Measurements from ENCODE around the gene INTS7. TPM values are rescaled to one million over a fixed set of nuclear protein-coding genes. Genes with fewer than 3 reads are reported as not detected.

Gene INTS7
- total RNA-seq, 2 experiments from 2014 or later, result 2.9 to 3.2 TPM

GRCh38 chr1:211951856-211952255 lies 83.5 kb downstream of the INTS7 start:
- POLR2A ChIA-PET, result no interaction called here
- CTCF ChIA-PET, result no interaction called here
- no peak overlapping the region for H3K27ac ChIP-seq (ENCODE audit: low read depth in 1 of 2, low read length in 2 of 2)

GRCh38 chr1:211948377-211948776 lies 87.0 kb downstream of the INTS7 start:
- no peaks in the 10 kb centered on the region for H3K4me1 ChIP-seq (ENCODE audit: insufficient read depth, low read length)
- Mint-ChIP-seq H3K27ac (no peak overlapping the region), H3K9me3 (no peaks in the 10 kb centered on the region), H3K4me3 (no peak overlapping the region), H3K4me1 (ENCODE audit: low read depth) (peaks cover 4% of the 10 kb centered on the region), H3K27me3 (no peaks in the 10 kb centered on the region), H3K36me3 (ENCODE audit: low read depth) (peaks cover 25% of the 10 kb centered on the region)
- H3K27me3 ChIP-seq (ENCODE audit: control insufficient read depth in 1 of 2, insufficient read depth in 2 of 2, low read length in 2 of 2), result no peaks in the 10 kb centered on the region
- DNase-seq (no peak), ATAC-seq (ENCODE audit: poor library complexity) (no peak)
- ChIA-PET CTCF (no interaction called here), POLR2A (no interaction called here)
- intact Hi-C loops (cut with DNase I, micrococcal nuclease), result no loop called here
- H3K36me3 ChIP-seq (ENCODE audit: insufficient read depth, low read length), result peaks cover 8% of the 10 kb centered on the region
- no peak for TF ChIP-seq CTCF (IDR thresholded peaks at IDR 0.05)
- no peak overlapping the region for H3K4me3 ChIP-seq (ENCODE audit: low read length)
- H3K9me3 ChIP-seq (ENCODE audit: control insufficient read depth in 1 of 2, insufficient read depth in 1 of 2, low read length in 2 of 2), result no peaks in the 10 kb centered on the region
- H3K27ac ChIP-seq (ENCODE audit: low read depth in 1 of 2, low read length in 2 of 2), result no peak overlapping the region

More at GRCh38 chr1:211951856-211952255, 83.5 kb downstream of the INTS7 start:
- H3K9me3 Mint-ChIP-seq, result peaks cover 3% of the 10 kb centered on the region
- H3K36me3 ChIP-seq (ENCODE audit: insufficient read depth, low read length), result peaks cover 5% of the 10 kb centered on the region
- H3K36me3 Mint-ChIP-seq (ENCODE audit: low read depth), result peaks cover 25% of the 10 kb centered on the region
- H3K4me1 Mint-ChIP-seq (ENCODE audit: low read depth), result peaks cover 4% of the 10 kb centered on the region
- no peaks in the 10 kb centered on the region for H3K27me3 ChIP-seq (ENCODE audit: control insufficient read depth in 1 of 2, insufficient read depth in 2 of 2, low read length in 2 of 2)
- ATAC-seq (ENCODE audit: poor library complexity), result no peak
- H3K4me3 Mint-ChIP-seq, result no peak overlapping the region
- intact Hi-C loops (cut with DNase I, micrococcal nuclease), result no loop called here
- TF ChIP-seq CTCF (IDR thresholded peaks at IDR 0.05), result no peak
- no peak overlapping the region for H3K27ac Mint-ChIP-seq
- no peaks in the 10 kb centered on the region for H3K4me1 ChIP-seq (ENCODE audit: insufficient read depth, low read length)
- H3K4me3 ChIP-seq (ENCODE audit: low read length), result no peak overlapping the region
- H3K9me3 ChIP-seq (ENCODE audit: control insufficient read depth in 1 of 2, insufficient read depth in 1 of 2, low read length in 2 of 2), result no peaks in the 10 kb centered on the region
- H3K27me3 Mint-ChIP-seq, result no peaks in the 10 kb centered on the region
- DNase-seq, result no peak

- ChIA-PET CTCF (no interaction called here), POLR2A (no interaction called here)
- no peaks in the 10 kb centered on the region for H3K9me3 Mint-ChIP-seq
- H3K27ac Mint-ChIP-seq, result no peak overlapping the region
- DNase-seq (no peak), ATAC-seq (ENCODE audit: poor library complexity) (no peak)
- Histone ChIP-seq H3K4me1 (ENCODE audit: insufficient read depth, low read length) (no peaks in the 10 kb centered on the region), H3K27ac (ENCODE audit: low read depth in 1 of 2, low read length in 2 of 2) (no peak overlapping the region), H3K9me3 (ENCODE audit: control insufficient read depth in 1 of 2, insufficient read depth in 1 of 2, low read length in 2 of 2) (no peaks in the 10 kb centered on the region), H3K4me3 (ENCODE audit: low read length) (no peak overlapping the region), H3K36me3 (ENCODE audit: insufficient read depth, low read length) (peaks cover 8% of the 10 kb centered on the region), H3K27me3 (ENCODE audit: control insufficient read depth in 1 of 2, insufficient read depth in 2 of 2, low read length in 2 of 2) (no peaks in the 10 kb centered on the region)
- H3K4me1 Mint-ChIP-seq (ENCODE audit: low read depth), result peaks cover 4% of the 10 kb centered on the region
- intact Hi-C loops (cut with DNase I, micrococcal nuclease), result no loop called here
- peaks cover 21% of the 10 kb centered on the region for H3K36me3 Mint-ChIP-seq (ENCODE audit: low read depth)
- no peak for TF ChIP-seq CTCF (IDR thresholded peaks at IDR 0.05)
- no peak overlapping the region for H3K4me3 Mint-ChIP-seq
- H3K27me3 Mint-ChIP-seq, result no peaks in the 10 kb centered on the region
Measured at GRCh38 chr1:211947396-211948295, 87.7 kb downstream of the INTS7 start.

Data from CD4-positive, alpha-beta T cell (primary cell).